RCC 7860 (cell line): Measurements from ENCODE around the gene RNU6-7.
A peak's percentile ranks its signal among the peaks of the same experiment; 100 is the strongest.

Experiments used
- DNase-seq: peaks from one replicate; pipeline ENCODE4 v3.0.0-alpha.2; 2015; ENCODE audit warnings: low spot score
- FAIRE-seq: peaks from 2 replicates; lab custom pipeline; 2012; peaks lifted over from hg19 to GRCh38; lab: Jason Lieb, UNC

The RNU6-7 gene

GRCh38 chr14:32203928-32204357 is 2.1 kb downstream of the RNU6-7 start:
- DNase-seq (no peak), FAIRE-seq (no peak)

DNA sequence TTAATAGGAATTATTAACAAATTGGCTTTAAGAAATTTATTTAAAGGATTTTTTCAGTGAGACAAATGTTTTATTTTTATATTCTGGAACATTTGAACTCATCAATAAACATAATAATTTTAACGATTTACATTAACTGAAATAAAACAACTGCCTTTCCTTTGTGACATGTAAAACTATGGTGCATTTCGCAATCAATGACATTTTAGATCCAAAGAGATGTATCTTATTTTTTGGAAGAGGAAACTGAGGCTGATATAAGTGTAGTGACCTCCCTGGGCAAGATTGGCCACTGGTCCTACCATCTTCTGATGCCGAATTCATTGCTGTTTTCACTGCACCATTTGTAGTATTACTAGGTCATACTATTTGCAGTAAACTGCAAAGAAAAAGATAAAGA is 3.7 kb downstream of the RNU6-7 start:
- no peak for DNase-seq
- no peak for FAIRE-seq

DNA sequence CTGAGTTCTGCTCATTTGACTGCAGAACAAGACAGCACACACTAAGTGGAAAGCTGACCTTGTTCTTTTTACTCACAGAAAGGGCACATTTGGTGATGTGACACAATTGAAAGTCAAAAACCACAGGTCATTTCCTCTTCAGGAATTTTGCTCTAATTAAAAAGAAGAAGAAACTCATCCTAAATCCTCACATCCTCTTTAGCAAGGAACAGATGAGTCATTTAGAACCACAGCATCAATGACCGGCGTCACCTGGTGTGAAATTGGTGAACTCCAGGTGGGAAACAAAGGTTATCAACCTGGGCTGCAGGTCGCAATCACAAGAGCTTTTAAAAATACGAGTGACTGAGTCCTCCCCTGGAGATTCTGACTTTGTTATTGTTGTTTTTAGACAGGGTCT is 4.1 kb downstream of the RNU6-7 start:
- FAIRE-seq (no peak), DNase-seq (no peak)

DNA sequence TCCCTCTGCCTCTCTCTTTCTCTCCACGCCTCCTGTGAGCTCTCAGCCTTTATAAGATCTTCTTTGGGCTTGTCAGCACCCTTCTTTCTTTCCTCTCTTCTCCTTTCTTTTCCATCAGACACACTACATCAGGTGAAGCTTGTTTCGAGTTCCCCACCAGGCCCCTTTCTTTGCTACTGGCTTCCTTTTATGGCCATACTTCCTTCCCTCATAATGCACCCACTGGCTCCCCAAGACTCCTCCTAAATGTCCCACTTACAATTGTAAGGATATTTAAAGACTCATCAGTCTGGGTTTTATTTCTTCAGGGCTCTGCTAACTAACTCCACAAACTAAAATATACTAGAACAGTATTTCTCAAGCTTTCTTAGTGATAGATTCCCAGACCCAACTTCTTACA is 4.7 kb downstream of the RNU6-7 start:
- FAIRE-seq = no peak
- DNase-seq = no peak

DNA sequence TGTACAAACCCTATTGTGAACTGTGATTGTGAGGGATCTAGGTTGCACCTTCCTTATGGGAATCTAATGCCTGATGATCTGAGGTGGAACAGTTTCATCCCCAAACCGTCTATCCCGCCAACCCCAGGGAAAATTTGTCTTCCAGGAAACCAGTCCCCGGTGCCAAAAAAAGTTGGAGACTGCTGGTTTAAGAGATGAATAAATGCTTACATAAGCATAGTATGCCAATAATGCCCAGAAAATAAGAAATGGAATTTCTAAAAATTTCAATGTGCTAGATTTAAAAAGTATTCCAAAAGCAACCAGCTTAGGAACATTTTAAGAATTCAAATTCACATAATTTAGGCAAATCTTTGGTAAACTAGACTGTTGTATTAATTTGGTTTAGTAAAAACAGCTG is 6.6 kb downstream of the RNU6-7 start:
- FAIRE-seq (no peak), DNase-seq (no peak)

- FAIRE-seq = no peak
- no peak for DNase-seq
Measured at GRCh38 chr14:32209471-32209870, 7.6 kb downstream of the RNU6-7 start.

GRCh38 chr14:32211068-32211404 is 9.2 kb downstream of the RNU6-7 start:
- no peak for FAIRE-seq
- no peak for DNase-seq

DNA sequence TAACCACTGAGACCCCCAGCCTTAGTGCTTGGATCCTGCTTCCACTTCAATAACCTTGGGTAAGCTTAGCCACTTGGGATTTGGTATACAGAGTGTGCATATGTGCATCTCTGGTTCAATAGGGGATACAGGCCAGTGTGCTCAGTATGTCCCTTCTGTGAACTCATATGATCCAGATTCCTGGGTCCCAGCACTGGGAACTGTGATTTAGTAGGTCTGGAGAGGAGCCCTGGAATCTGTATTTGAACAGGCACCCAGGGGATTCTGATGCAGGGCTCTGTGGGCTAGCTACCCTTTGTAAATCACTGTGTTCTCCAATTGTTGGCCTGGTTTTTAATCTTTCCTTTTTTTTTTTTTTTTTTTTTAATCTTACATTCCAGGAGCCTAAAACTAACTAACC is 11.0 kb downstream of the RNU6-7 start:
- no peak for FAIRE-seq

DNA sequence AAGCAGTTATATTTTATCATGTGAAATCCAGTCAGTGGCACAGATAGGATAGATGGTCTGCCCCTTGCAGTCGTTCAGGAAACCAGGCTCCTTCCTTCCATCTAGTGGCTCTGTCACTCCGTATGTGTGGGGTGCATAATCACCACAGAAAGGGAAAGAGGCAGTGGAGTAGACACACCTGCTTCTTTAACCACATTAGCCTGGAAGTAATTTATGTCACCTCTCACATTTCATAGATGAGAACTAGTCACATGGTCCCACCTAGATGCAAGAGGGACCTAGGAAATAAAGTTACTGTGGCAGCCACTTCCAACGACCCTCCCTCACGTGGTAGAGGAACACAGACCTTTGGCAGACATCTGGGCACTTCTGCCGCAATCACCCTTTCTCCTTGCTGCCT is 15.5 kb downstream of the RNU6-7 start:
- DNase-seq = no peak

More for the DNA sequence above, 11.0 kb downstream of the RNU6-7 start:
- no peak for DNase-seq

DNA sequence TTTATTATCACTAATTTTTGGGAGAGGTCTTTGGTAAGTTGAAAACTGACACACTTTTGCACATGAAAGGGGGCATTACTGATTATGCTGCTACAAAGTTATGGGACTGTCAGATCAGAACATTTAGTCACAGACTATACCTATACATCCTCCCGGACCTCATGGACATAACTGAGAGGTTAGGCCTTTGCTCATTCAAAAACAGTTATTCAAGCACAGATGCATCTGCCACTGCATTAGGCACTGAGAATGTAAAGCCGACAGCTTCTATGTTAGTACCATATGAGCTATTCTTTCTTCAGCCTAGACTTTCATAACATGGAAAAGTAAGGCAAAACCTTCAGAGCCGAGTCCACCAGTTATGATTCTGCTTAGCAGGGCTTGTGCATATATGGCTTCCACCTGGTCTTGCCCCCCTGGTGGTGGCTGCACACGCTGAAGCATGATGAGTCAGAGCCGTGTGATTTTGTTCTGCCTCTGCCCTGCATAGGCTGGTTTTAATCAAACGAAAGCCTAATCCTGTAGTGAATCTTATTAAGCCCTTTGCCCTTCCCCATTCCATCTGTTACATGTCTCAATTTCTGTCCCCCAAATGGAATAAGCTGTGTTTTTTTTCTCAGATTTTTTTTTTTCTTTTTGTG is 23.0 kb downstream of the RNU6-7 start:
- FAIRE-seq = peak; percentile 45

More for the DNA sequence above, 15.5 kb downstream of the RNU6-7 start:
- FAIRE-seq = no peak

DNA sequence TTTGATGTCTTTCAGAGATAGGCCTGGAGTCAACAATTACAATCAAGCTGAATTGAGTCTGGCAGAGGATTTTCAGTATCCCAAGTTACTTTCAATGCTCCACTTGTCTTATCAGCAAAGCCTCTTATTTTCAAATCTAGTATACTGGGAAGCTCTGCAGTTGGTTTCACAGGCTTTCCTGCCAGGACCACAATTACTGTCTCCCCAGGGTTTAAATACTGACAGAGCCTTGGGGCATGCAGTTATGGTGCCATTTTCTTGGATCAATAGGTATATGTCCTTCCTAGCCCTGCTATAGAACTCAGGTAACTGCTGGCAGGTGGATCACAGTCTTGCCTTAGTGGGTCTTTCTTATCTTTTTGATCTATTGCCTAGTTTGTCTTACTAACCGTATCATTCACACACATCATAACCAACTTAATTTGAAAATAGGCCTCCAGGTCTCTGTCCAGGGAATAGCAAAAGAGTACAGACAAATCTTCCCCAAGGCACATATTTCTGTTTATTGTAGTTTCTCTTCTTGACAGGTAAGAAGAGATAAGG is 23.6 kb downstream of the RNU6-7 start:
- DNase-seq = no peak
- FAIRE-seq = no peak

More for the DNA sequence above, 23.0 kb downstream of the RNU6-7 start:
- peak; percentile 34 for DNase-seq

DNA sequence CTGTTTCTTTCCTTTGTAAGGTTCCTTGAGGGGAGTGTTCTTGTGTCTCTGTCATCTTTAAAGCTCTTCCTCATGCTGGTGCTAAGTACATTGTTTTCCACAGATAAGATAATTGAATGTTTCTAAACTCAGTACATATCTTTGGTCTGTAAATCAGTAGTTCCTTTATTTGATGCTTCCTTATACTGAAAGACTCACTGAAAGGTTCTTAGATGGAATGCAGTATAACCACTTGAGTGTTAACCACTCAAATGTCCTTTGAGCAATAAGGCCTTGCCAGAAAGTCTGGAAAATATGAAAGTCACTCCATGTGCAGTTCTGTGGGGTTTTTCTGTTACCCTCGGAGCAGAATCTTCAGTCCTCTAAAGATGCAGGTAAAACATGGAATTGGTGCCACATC is 24.2 kb downstream of the RNU6-7 start:
- no peak for DNase-seq
- FAIRE-seq = no peak

GRCh38 chr14:32230181-32230580 is 28.3 kb downstream of the RNU6-7 start:
- peak; percentile 83 for DNase-seq
- peak; percentile 72 for FAIRE-seq

GRCh38 chr14:32230695-32231280 is 28.9 kb downstream of the RNU6-7 start:
- FAIRE-seq = no peak

DNA sequence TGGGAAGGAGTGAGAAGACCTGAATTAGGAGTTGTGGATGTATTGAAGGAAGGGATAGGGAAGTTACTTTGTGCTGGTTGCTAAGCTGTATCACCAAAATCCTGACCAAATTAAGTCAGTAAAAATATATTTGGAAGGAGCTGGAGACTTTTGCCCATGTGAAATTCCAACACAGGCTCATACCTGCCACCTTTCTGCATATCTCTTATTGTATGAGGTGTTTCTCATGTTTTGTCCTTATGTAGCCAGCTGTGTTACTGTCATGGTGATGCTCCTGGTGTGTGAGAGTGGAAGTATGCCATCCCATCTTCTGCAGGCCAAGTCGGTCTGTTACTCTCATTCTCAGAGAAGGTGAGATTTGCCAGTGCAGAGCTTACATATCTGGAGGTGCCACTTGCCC is 30.6 kb downstream of the RNU6-7 start:
- FAIRE-seq (no peak), DNase-seq (no peak)

More at GRCh38 chr14:32230695-32231280, 28.9 kb downstream of the RNU6-7 start:
- DNase-seq = peak; percentile 53

DNA sequence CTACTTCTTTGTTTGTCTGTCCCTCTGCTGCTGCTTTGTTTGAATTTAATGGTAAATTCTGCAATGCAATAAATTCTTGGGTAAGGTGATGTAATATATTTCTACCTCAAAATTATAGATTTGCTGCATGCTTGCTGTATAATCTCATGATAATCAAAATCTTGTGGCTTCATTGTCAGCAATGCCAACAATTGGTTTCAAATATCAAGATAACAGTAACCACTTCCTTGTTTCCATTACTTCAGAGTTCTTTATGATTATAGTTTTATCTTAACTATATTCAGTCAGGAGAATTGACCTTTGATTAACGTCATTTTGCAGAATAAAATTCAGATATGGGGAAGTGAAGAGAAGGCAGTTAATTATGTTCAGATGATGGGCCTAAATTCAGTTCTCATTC is 31.4 kb downstream of the RNU6-7 start:
- FAIRE-seq = no peak
- DNase-seq = no peak

GRCh38 chr14:32244404-32244803 is 42.6 kb downstream of the RNU6-7 start:
- no peak for DNase-seq
- no peak for FAIRE-seq

- no peak for DNase-seq
- no peak for FAIRE-seq
Measured at GRCh38 chr14:32246751-32247150, 44.9 kb downstream of the RNU6-7 start.

GRCh38 chr14:32249371-32249770 is 47.5 kb downstream of the RNU6-7 start:
- DNase-seq (no peak), FAIRE-seq (no peak)

GRCh38 chr14:32249780-32250179 is 47.9 kb downstream of the RNU6-7 start:
- no peak for DNase-seq
- no peak for FAIRE-seq

- DNase-seq (no peak), FAIRE-seq (no peak)
Measured at GRCh38 chr14:32250681-32251080, 48.8 kb downstream of the RNU6-7 start.

GRCh38 chr14:32251530-32251929 is 49.7 kb downstream of the RNU6-7 start:
- FAIRE-seq (no peak), DNase-seq (no peak)
